ACC112 (cell line): ENCODE data around the gene AKR7A2.
A peak's percentile ranks its signal among the peaks of the same experiment; 100 is the strongest.

Experiments used
- H2AFZ ChIP-seq: fragments of 200-600 bp; sonication (generic); one replicate; pipeline ENCODE4 v1.6.0; 2017; ENCODE audit warnings: antibody characterized with exemption, low read length; ENCODE audit not compliant: unreplicated experiment
- H3K27ac ChIP-seq: fragments of 200-600 bp; sonication (generic); 2 replicates; pipeline ENCODE4 v1.5.1; 2014; ENCODE audit warnings: low read depth, mild to moderate bottlenecking, antibody characterized with exemption, low read length, moderate library complexity
- H3K27me3 ChIP-seq: fragments of 200-600 bp; sonication (generic); 2 replicates; pipeline ENCODE4 v1.6.1; 2014; ENCODE audit warnings: mild to moderate bottlenecking, antibody characterized with exemption, low read length, moderate library complexity, mixed read lengths; ENCODE audit not compliant: insufficient read depth
- H3K36me3 ChIP-seq: fragments of 200-600 bp; sonication (generic); 2 replicates; pipeline ENCODE4 v1.6.1; 2016; ENCODE audit warnings: mild to moderate bottlenecking, antibody characterized with exemption, low read length, moderate library complexity, mixed read lengths; ENCODE audit not compliant: insufficient read depth
- H3K4me1 ChIP-seq: fragments of 200-600 bp; sonication (generic); one replicate; pipeline ENCODE4 v1.6.1; 2016; ENCODE audit warnings: low read length, mixed read lengths; ENCODE audit not compliant: insufficient read depth, unreplicated experiment, control insufficient read depth
- H3K4me3 ChIP-seq: fragments of 200-600 bp; sonication (generic); 2 replicates; pipeline ENCODE4 v1.5.1; 2014; ENCODE audit warnings: mild to moderate bottlenecking, low read depth, low read length
- H3K79me2 ChIP-seq: fragments of 200-600 bp; sonication (generic); one replicate; pipeline ENCODE4 v1.6.0; 2016; ENCODE audit warnings: low read length; ENCODE audit not compliant: control insufficient read depth, unreplicated experiment, insufficient read depth

Gene AKR7A2

GRCh38 chr1:19311931-19312781 is at the start of gene AKR7A2, which contains the start of gene SLC66A1:
TSS of gene AKR7A2 (minus strand) at chr1:19312144. CDS start at chr1:19312124, 20 bp downstream.
TSS of gene SLC66A1 (plus strand) at chr1:19312326. CDS start at chr1:19317678, 5,352 bp downstream.
- peaks cover 43% of the 10 kb centered on the region for H3K4me1 ChIP-seq
- peaks cover 60% of the 10 kb centered on the region for H3K79me2 ChIP-seq
- peak within 1 kb of the TSS; percentile 98 for H3K4me3 ChIP-seq
- no peaks in the 10 kb centered on the region for H3K27me3 ChIP-seq
- peak within 1 kb of the TSS; percentile 81 for H2AFZ ChIP-seq
- peak within 1 kb of the TSS; percentile 76 for H3K27ac ChIP-seq
- peaks cover 9% of the 10 kb centered on the region for H3K36me3 ChIP-seq

- H3K27ac ChIP-seq = no peak overlapping the region
- no peak overlapping the region for H3K4me3 ChIP-seq
- no peaks in the 10 kb centered on the region for H3K4me1 ChIP-seq
- H3K79me2 ChIP-seq = peaks cover 31% of the 10 kb centered on the region
- H3K27me3 ChIP-seq = no peaks in the 10 kb centered on the region
- H2AFZ ChIP-seq = no peak overlapping the region
- no peaks in the 10 kb centered on the region for H3K36me3 ChIP-seq
These were observed 49.1 kb upstream of the AKR7A2 start for GRCh38 chr1:19360843-19361610.

- Histone ChIP-seq H2AFZ (no peak overlapping the region), H3K79me2 (peaks cover 28% of the 10 kb centered on the region), H3K27ac (no peak overlapping the region), H3K27me3 (no peaks in the 10 kb centered on the region), H3K4me1 (no peaks in the 10 kb centered on the region), H3K4me3 (no peak overlapping the region), H3K36me3 (no peaks in the 10 kb centered on the region)
These were observed 48.5 kb upstream of the AKR7A2 start for GRCh38 chr1:19360432-19360831.

GRCh38 chr1:19360016-19360415 is 48.1 kb upstream of the AKR7A2 start:
- no peaks in the 10 kb centered on the region for H3K4me1 ChIP-seq
- H3K4me3 ChIP-seq = no peak overlapping the region
- no peak overlapping the region for H2AFZ ChIP-seq
- H3K36me3 ChIP-seq = no peaks in the 10 kb centered on the region
- no peak overlapping the region for H3K27ac ChIP-seq
- H3K27me3 ChIP-seq = no peaks in the 10 kb centered on the region
- H3K79me2 ChIP-seq = peaks cover 28% of the 10 kb centered on the region

GRCh38 chr1:19359357-19359756 is 47.4 kb upstream of the AKR7A2 start:
- Histone ChIP-seq H3K27me3 (no peaks in the 10 kb centered on the region), H3K36me3 (no peaks in the 10 kb centered on the region), H3K4me1 (no peaks in the 10 kb centered on the region), H3K27ac (no peak overlapping the region), H3K4me3 (no peak overlapping the region), H2AFZ (no peak overlapping the region), H3K79me2 (peaks cover 27% of the 10 kb centered on the region)

GRCh38 chr1:19358710-19359109 is 46.8 kb upstream of the AKR7A2 start:
- no peaks in the 10 kb centered on the region for H3K36me3 ChIP-seq
- no peaks in the 10 kb centered on the region for H3K27me3 ChIP-seq
- H3K4me3 ChIP-seq = no peak overlapping the region
- peaks cover 22% of the 10 kb centered on the region for H3K79me2 ChIP-seq
- H2AFZ ChIP-seq = no peak overlapping the region
- H3K27ac ChIP-seq = no peak overlapping the region
- no peaks in the 10 kb centered on the region for H3K4me1 ChIP-seq

GRCh38 chr1:19357299-19357986 is 45.5 kb upstream of the AKR7A2 start:
- Histone ChIP-seq H2AFZ (no peak overlapping the region), H3K36me3 (no peaks in the 10 kb centered on the region), H3K4me1 (no peaks in the 10 kb centered on the region), H3K4me3 (no peak overlapping the region), H3K27ac (no peak overlapping the region), H3K79me2 (peaks cover 19% of the 10 kb centered on the region), H3K27me3 (no peaks in the 10 kb centered on the region)

- no peaks in the 10 kb centered on the region for H3K27me3 ChIP-seq
- peaks cover 19% of the 10 kb centered on the region for H3K79me2 ChIP-seq
- no peak overlapping the region for H2AFZ ChIP-seq
- no peaks in the 10 kb centered on the region for H3K36me3 ChIP-seq
- no peak overlapping the region for H3K4me3 ChIP-seq
- no peak overlapping the region for H3K27ac ChIP-seq
- H3K4me1 ChIP-seq = no peaks in the 10 kb centered on the region
These were observed 44.3 kb upstream of the AKR7A2 start for GRCh38 chr1:19356266-19356665.

GRCh38 chr1:19354531-19354981 is 42.6 kb upstream of the AKR7A2 start:
- Histone ChIP-seq H3K27ac (no peak overlapping the region), H3K27me3 (no peaks in the 10 kb centered on the region), H3K79me2 (peaks cover 5% of the 10 kb centered on the region), H3K4me1 (no peaks in the 10 kb centered on the region), H2AFZ (no peak overlapping the region), H3K36me3 (no peaks in the 10 kb centered on the region), H3K4me3 (no peak overlapping the region)

- Histone ChIP-seq H3K4me3 (no peak overlapping the region), H3K27me3 (no peaks in the 10 kb centered on the region), H3K27ac (no peak overlapping the region), H2AFZ (no peak overlapping the region), H3K36me3 (no peaks in the 10 kb centered on the region), H3K4me1 (no peaks in the 10 kb centered on the region), H3K79me2 (peaks cover 2% of the 10 kb centered on the region)
These were observed 41.7 kb upstream of the AKR7A2 start for GRCh38 chr1:19353596-19353995.
